ENCODE measurements around the gene IQUB.

- TF ChIP-seq MAX (IDR thresholded peaks at IDR 0.05; ENCODE audit: insufficient read depth, insufficient read length) (no peak), CTCF (IDR thresholded peaks at IDR 0.05; ENCODE audit: extremely low read depth in 1 of 2, insufficient read depth in 1 of 2, low read depth in 1 of 2, low read length in 2 of 2) (no peak), POLR2A (IDR thresholded peaks at IDR 0.05; ENCODE audit: low read depth, low read length) (no peak), POLR2AphosphoS5 (IDR thresholded peaks at IDR 0.05; ENCODE audit: insufficient read depth, low read depth, low read length) (no peak), MYC (IDR thresholded peaks at IDR 0.05; ENCODE audit: low read depth, low read length) (no peak), EZH2 (IDR thresholded peaks at IDR 0.05; ENCODE audit: borderline replicate concordance, low read depth, low read length, severe bottlenecking) (no peak), GATA2 (IDR thresholded peaks at IDR 0.05; ENCODE audit: insufficient read depth, insufficient read length, low read depth, low read length) (no peak)
Measured at GRCh38 chr7:123455965-123456470, 78.4 kb downstream of the IQUB start.

Measured in endothelial cell of umbilical vein (primary cell).